Omental fat pad (tissue), 4 donors: ENCODE data around the gene ADGB. TPM values are rescaled to one million over a fixed set of nuclear protein-coding genes. Genes with fewer than 3 reads are reported as not detected.
"Not testable (repeated sequence)": the region's sequence is repeated elsewhere in the genome, so short reads cannot be mapped to it uniquely, and the experiment has no call there.

Experiments used
- ATAC-seq: fragments of 150-250 bp; one replicate; pipeline ENCODE4 v1.9.1; 2016; ENCODE audit warnings: mild to moderate bottlenecking, moderate library complexity; ENCODE audit not compliant: low FRiP score
- DNase-seq: peaks from one replicate; pipeline ENCODE4 v3.0.0-alpha.2; 2019; ENCODE audit warnings: low spot score
- total RNA-seq, 4 donors: library from RNA; depleted of rRNA; stranded (reverse); fragments of >200 nt; gene quantifications; one replicate each; pipeline ENCODE4 v1.1.0, GENCODE V29; 2016
- TF ChIP-seq, protein P1 (sequence below), 3 donors: fragments of 450-650 bp; IDR thresholded peaks; one replicate each; pipeline ENCODE4 v1.5.1; 2016 to 2017; ENCODE audit warnings: antibody characterized with exemption in 3 of 3, mild to moderate bottlenecking in 3 of 3, moderate library complexity in 2 of 3

The ADGB gene
- total RNA-seq, 4 donors from 2014 or later, result not detected

GRCh38 chr6:146775220-146775619, 176.4 kb downstream of the ADGB start:
- TF ChIP-seq, protein P1, sequence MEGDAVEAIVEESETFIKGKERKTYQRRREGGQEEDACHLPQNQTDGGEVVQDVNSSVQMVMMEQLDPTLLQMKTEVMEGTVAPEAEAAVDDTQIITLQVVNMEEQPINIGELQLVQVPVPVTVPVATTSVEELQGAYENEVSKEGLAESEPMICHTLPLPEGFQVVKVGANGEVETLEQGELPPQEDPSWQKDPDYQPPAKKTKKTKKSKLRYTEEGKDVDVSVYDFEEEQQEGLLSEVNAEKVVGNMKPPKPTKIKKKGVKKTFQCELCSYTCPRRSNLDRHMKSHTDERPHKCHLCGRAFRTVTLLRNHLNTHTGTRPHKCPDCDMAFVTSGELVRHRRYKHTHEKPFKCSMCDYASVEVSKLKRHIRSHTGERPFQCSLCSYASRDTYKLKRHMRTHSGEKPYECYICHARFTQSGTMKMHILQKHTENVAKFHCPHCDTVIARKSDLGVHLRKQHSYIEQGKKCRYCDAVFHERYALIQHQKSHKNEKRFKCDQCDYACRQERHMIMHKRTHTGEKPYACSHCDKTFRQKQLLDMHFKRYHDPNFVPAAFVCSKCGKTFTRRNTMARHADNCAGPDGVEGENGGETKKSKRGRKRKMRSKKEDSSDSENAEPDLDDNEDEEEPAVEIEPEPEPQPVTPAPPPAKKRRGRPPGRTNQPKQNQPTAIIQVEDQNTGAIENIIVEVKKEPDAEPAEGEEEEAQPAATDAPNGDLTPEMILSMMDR (IDR thresholded peaks at IDR 0.05), result no peak
- DNase-seq, result no peak
- no peak for ATAC-seq

DNA sequence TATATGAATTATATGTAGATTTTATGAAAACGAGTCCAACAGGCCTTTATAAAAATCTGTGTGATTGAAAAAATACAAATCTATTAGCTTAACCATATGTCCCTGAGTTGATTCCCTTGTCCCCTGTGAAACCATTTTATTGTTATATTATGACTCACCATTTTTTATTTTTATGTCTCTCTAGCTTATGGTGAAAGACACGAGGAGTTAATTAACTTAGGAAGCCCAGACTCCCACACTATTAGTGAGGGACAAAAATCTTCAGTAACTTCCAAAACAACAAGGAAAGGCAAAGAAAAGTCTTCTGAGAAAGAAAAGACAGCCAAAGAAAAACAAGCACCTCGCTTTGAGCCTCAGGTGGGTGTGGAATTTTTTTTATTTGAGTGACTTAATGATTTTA, 183.1 kb downstream of the ADGB start:
- ATAC-seq (no peak), DNase-seq (no peak)
- TF ChIP-seq, protein P1 (IDR thresholded peaks at IDR 0.05), result no peak

DNA sequence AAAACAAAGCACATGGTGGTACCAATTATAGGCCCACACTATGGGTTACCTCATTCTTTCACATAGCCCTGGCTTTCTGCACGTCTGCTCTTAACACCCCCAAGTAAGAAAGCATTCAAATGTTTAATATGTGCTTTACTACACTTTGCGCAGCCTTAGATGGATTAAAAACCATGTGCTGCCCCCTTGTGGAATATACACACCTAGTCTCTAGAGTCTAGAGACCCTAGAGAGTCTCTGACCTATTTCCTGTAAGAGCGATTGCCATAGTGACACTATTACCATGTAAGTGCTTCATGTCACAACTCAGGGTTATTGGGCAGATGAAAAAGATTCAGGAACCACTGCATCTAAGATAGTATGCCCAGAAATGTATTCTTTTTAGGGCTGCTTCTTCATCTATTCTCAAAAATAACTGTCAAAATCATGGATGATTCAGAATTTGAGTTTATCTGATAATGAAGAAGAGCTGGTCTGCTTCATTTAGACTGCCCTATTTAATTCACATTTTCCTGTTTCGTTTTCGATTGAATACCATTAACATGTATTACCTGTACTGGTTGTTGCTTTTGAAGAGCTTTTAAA, 186.3 kb downstream of the ADGB start:
- TF ChIP-seq, protein P1 (IDR thresholded peaks at IDR 0.05), result no peak

DNA sequence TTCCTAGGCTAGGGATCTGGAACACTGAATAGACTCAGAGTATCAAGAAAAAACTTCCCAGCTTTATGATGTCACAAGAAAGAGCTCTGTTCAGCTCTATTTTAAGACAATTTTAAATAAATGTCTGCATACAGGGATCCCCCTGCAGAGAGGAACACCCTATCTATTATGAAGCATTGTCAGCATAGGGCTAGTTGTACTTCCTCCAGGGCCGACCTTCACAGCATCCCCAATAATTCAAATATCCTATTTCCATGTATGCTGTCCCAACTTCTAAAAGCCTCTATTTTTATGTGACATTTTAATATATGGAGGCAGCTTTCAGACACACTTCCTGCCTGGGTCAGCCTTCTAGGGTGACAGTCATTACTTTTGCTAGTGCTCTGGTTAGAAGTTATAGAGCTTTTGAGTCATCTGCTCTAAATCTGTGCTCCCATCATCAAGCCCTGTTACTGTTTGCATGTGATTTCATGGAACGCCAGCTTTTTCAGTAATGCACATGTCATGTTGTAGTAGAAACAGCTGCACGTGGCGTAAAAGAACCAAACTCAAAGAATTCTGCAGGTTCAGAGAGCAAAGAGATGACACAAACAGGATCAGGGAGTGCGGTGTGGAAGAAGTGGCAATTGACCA, 189.2 kb downstream of the ADGB start:
- TF ChIP-seq, protein P1 (IDR thresholded peaks at IDR 0.05), result no peak
- ATAC-seq, result no peak

More for the DNA sequence above, 186.3 kb downstream of the ADGB start:
- DNase-seq (no peak), ATAC-seq (no peak)

DNA sequence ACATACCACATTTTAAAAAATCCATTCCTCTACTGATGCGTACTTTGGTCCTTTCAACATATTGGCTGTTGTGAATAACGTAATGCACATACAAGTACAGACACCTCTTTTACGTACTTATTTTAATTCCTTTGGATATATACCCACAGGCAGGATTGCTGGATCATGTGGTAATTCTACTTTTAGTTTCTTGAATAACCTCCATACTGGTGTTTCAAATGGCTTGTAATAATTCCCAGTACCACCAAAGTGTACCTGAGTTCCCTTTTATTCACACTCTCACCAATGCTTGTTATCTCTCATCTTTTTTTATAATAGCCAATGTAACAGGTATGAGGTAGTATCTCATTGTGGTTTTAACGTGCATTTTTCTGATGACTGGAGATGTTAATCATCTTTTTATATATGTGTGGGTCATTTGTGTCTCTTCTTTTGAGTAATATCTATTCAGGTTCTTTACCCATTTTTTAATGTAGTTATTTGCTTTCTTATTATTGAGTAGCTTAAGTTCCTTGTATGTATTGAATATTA, 191.9 kb downstream of the ADGB start:
- ATAC-seq (no peak), DNase-seq (no peak)
- TF ChIP-seq, protein P1 (IDR thresholded peaks at IDR 0.05), result no peak

More for the DNA sequence above, 189.2 kb downstream of the ADGB start:
- DNase-seq, result no peak

GRCh38 chr6:146791930-146792329, 193.2 kb downstream of the ADGB start:
- DNase-seq (no peak), ATAC-seq (no peak)
- TF ChIP-seq, protein P1 (IDR thresholded peaks at IDR 0.05), result no peak

DNA sequence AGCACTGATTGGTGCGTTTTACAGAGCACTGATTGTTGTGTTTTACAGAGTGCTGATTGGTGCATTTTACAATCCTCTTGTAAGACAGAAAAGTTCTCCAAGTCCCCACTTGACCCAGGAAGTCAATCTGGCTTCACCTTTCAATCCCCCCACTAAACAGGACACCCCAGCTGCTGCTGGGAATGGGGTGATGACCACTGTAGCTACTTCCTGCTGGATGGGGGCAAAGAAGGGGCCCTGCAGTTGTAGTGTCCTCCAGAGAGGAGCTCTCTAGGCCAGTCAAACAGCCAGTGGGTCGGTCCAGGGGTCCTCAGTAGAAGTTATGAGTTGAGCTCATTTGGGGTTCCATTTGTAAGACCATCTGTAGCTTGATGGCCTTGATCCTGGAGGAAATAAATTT, 194.4 kb downstream of the ADGB start:
- not testable (repeated sequence) for DNase-seq

More for the DNA sequence above, 194.4 kb downstream of the ADGB start:
- ATAC-seq, result not testable (repeated sequence)
